Measurements from ENCODE around the gene GLTP. TPM values are rescaled to one million over a fixed set of nuclear protein-coding genes. Genes with fewer than 3 reads are reported as not detected.

The GLTP gene
- total RNA-seq, 2 experiments from 2014 or later, result 19.9 to 20.9 TPM

DNA sequence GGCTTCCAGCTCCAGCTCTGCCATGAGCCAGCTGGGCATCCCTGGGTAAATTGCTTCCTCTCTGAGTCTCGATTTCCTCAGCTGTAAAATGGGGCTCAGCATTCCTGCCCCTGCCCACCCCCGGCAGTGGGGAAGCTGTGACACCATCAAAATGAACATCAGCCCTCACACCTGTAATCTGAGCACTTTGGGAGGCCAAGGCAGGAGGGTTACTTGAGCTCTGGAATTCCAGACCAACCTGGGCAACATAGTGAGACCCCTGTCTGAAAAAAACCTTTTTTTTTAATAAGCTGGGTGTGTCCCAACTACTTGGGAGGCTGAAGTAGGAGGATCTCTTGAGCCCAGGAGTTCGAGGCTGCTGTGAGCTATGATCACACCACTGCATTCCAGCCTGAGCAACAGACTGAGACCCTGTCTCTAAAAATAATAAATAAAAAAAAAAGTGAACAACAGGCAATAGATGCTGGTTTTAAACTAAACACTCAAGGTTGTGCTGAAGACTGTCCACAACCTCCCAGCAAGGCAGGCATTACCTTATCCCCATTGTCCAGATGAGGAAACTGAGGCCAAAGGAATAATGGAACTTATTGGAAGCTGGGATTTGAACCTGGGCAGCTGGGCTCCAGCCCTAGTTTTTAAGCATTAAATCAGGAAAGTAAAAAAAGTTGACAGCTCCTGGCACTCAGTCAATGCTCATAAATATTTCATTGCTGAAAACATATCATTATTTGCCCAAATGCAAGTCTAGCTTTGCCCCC, 51.4 kb downstream of the GLTP start:
- H3K27me3 Mint-ChIP-seq (ENCODE audit: low read depth), result peaks cover 19% of the 10 kb centered on the region
- no peak overlapping the region for H3K27ac Mint-ChIP-seq
- no peaks in the 10 kb centered on the region for H3K9me3 Mint-ChIP-seq (ENCODE audit: insufficient read depth)
- H3K4me3 Mint-ChIP-seq, result no peak overlapping the region
- H3K4me1 Mint-ChIP-seq (ENCODE audit: low read depth), result peaks cover 11% of the 10 kb centered on the region
- H3K36me3 Mint-ChIP-seq (ENCODE audit: low read depth), result no peaks in the 10 kb centered on the region
- POLR2A ChIA-PET, result no interaction called here
- DNase-seq, result no peak
- ATAC-seq, result no peak
- CTCF ChIA-PET, result interaction anchor here (0.8 to 6.1 kb wide), 4 partner anchors 15 to 25 kb away, joined by 3 to 43 read pairs (median 3); no protein-coding TSS in a partner anchor

DNA sequence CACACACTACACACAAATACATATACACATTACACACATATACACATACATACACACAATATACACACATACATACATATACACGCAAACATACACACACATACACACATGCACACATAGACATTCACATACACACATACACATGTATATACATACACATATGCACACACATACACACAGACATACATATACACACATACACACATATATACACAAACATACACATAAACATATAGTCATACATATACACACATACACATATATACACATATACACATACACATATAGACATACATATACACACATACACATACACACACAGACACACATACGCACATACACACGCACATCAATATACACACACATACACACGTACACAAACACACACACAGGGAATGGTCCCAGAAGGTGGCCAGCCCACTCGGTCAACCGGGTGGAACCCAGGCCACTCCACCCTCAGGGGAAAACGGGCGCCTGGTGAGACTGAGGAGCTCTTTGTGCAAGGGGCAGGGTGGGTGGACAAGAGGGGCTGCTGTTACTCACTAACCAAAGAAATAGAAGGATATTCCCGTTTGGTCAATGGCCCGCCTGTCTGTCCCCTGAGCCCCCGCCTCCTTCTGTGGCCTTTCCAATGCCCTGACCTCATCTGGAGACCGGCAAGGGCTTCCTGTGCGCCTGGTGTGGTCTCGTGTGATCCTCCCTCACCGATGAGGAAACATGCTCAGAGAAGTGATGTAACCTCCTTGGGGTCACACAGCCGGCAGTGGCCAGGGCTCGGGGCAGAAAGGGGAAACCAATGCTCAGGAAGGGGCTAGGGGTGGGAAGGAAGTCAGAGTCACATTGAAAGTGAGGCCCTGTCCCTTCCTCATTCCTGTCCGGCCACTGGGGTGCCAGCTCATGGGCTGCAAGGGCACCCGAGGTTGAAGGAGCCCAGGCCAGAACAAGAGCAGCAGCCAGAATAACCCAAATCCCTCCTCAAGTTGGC, 52.5 kb downstream of the GLTP start:
- ChIA-PET CTCF (interaction anchor here (0.8 to 6.1 kb wide), 2 partner anchors 16 to 24 kb away, joined by 3 to 43 read pairs; no protein-coding TSS in a partner anchor), POLR2A (no interaction called here)
- ATAC-seq (no peak), DNase-seq (peak; percentile 27)
- Mint-ChIP-seq H3K4me1 (ENCODE audit: low read depth) (peaks cover 10% of the 10 kb centered on the region), H3K27ac (peak overlapping the region; percentile 24), H3K36me3 (ENCODE audit: low read depth) (no peaks in the 10 kb centered on the region), H3K9me3 (ENCODE audit: insufficient read depth) (no peaks in the 10 kb centered on the region), H3K27me3 (ENCODE audit: low read depth) (peaks cover 14% of the 10 kb centered on the region), H3K4me3 (no peak overlapping the region)

DNA sequence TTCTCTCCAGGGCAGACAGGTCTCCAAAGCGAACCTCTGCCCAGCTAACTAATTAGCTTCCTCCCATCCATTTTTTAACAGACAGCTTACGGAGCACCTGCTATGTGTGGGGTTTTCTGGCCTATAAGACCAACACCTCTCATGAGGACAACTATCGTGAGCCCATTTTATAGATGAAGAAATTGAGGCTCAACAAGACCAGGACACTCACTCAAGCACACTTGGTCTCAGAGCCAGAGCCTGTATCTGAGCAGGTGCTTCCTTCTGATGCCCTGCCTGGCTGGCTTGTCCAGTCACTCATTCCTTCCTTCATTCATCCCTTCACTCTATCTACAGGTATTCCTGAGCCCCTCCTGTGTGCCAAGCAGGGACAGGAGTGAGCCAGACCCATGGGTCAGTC, 53.3 kb downstream of the GLTP start:
- ATAC-seq (no peak), DNase-seq (no peak)
- Mint-ChIP-seq H3K27ac (no peak overlapping the region), H3K4me3 (no peak overlapping the region), H3K27me3 (ENCODE audit: low read depth) (peaks cover 12% of the 10 kb centered on the region), H3K36me3 (ENCODE audit: low read depth) (no peaks in the 10 kb centered on the region), H3K9me3 (ENCODE audit: insufficient read depth) (no peaks in the 10 kb centered on the region), H3K4me1 (ENCODE audit: low read depth) (peaks cover 10% of the 10 kb centered on the region)
- CTCF ChIA-PET, result interaction anchor here (1.0 kb wide), 1 partner anchor 21 kb away, joined by 4 read pairs; no protein-coding TSS in a partner anchor
- POLR2A ChIA-PET, result no interaction called here

DNA sequence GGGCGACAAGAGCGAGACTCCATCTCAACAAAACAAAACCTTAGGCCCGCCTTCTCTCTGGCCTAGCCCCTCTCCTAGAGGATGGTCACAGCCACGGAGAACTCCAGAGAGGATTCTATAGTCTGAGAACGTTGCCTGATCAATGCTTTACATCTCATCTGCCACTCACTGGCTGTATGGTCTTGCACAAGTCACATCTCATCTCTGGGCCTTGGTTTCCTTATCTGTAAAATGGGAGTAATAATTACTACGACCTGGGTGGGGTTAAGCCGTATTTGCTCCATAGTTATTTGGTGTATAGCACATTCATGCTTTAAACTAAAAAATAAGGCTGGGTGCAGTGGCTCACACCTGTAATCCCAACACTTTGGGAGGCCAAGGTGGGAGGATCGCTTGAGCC, 55.6 kb downstream of the GLTP start:
- CTCF ChIA-PET, result interaction anchor here (2.4 kb wide), 1 partner anchor 21 kb away, joined by 11 read pairs; no protein-coding TSS in a partner anchor
- Mint-ChIP-seq H3K4me1 (ENCODE audit: low read depth) (peaks cover 10% of the 10 kb centered on the region), H3K27me3 (ENCODE audit: low read depth) (no peaks in the 10 kb centered on the region), H3K4me3 (no peak overlapping the region), H3K36me3 (ENCODE audit: low read depth) (no peaks in the 10 kb centered on the region), H3K27ac (no peak overlapping the region), H3K9me3 (ENCODE audit: insufficient read depth) (no peaks in the 10 kb centered on the region)
- DNase-seq, result no peak
- POLR2A ChIA-PET, result no interaction called here
- no peak for ATAC-seq

DNA sequence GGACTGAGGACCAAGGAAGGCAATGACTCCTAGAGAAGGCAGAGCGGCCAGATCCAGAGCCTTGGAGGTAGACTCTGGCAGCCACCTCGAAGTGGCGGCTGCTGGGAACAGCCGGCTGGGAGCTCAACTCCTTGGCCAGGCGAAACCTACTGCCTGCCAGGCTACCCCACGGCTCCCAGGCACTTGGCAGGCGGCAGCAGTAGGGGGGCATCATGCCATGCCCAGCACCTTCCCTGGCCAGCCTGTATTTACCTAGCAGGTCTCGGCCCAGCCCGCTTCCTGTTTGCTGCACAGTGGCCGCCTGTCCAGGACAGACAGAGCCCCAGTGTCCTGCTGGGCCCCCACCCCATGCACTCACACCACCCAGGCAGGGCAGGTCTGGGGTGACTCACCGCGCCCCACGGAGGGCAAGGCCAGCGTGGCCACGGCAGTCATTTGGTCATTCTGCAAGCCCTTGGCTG, 57.4 kb downstream of the GLTP start:
- Mint-ChIP-seq H3K4me3 (no peak overlapping the region), H3K27ac (no peak overlapping the region), H3K4me1 (ENCODE audit: low read depth) (peaks cover 6% of the 10 kb centered on the region), H3K27me3 (ENCODE audit: low read depth) (no peaks in the 10 kb centered on the region), H3K36me3 (ENCODE audit: low read depth) (no peaks in the 10 kb centered on the region), H3K9me3 (ENCODE audit: insufficient read depth) (no peaks in the 10 kb centered on the region)
- ChIA-PET POLR2A (no interaction called here), CTCF (no interaction called here)
- ATAC-seq (no peak), DNase-seq (no peak)

DNA sequence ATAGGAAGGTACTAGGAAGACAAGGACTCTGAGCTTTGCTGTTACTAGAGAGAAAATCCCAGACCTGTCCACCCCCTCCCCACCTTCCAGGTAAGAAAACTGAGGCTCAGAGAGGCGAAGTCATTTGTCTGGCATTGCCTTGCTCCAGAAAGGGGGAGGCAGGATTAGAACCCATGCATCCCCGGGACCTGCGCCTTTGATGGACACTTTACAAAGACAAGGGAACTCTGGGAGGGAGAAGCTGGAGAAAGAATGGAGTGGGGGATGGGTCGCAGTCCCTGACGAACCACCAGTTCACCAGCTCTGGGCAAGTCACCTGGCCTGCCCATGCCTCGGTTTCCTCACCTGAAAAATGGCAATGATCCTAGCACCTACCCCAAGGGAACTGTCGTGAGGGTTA, 57.9 kb downstream of the GLTP start:
- no peaks in the 10 kb centered on the region for H3K9me3 Mint-ChIP-seq (ENCODE audit: insufficient read depth)
- no peaks in the 10 kb centered on the region for H3K27me3 Mint-ChIP-seq (ENCODE audit: low read depth)
- DNase-seq, result no peak
- H3K36me3 Mint-ChIP-seq (ENCODE audit: low read depth), result no peaks in the 10 kb centered on the region
- H3K4me1 Mint-ChIP-seq (ENCODE audit: low read depth), result peaks cover under 1% of the 10 kb centered on the region
- POLR2A ChIA-PET, result no interaction called here
- no peak overlapping the region for H3K27ac Mint-ChIP-seq
- ATAC-seq, result no peak
- no peak overlapping the region for H3K4me3 Mint-ChIP-seq
- CTCF ChIA-PET, result no interaction called here

DNA sequence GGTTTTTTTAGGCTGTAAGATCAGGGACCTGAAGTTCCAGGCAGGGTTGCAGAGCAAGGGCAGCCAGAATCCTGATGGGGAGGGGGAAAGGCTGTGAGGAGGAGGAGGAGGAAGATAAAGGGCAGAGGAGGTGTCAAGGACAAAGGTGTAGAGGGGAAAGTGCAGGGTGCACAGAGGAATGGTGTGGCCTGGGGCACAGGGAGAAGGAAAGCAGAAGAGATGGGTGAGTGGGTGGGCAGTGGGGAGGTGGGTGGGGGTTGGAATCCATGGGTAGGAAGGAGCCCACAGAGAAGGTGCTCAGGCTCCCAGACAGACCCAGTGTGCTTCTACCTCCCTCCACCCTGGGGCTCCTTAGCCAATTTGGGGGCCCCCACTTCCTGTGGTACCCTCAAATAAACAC, 58.4 kb downstream of the GLTP start:
- H3K36me3 Mint-ChIP-seq (ENCODE audit: low read depth), result no peaks in the 10 kb centered on the region
- H3K27ac Mint-ChIP-seq, result no peak overlapping the region
- H3K4me1 Mint-ChIP-seq (ENCODE audit: low read depth), result no peaks in the 10 kb centered on the region
- no peak for DNase-seq
- ChIA-PET CTCF (no interaction called here), POLR2A (no interaction called here)
- H3K4me3 Mint-ChIP-seq, result no peak overlapping the region
- no peak for ATAC-seq
- no peaks in the 10 kb centered on the region for H3K9me3 Mint-ChIP-seq (ENCODE audit: insufficient read depth)
- H3K27me3 Mint-ChIP-seq (ENCODE audit: low read depth), result no peaks in the 10 kb centered on the region

DNA sequence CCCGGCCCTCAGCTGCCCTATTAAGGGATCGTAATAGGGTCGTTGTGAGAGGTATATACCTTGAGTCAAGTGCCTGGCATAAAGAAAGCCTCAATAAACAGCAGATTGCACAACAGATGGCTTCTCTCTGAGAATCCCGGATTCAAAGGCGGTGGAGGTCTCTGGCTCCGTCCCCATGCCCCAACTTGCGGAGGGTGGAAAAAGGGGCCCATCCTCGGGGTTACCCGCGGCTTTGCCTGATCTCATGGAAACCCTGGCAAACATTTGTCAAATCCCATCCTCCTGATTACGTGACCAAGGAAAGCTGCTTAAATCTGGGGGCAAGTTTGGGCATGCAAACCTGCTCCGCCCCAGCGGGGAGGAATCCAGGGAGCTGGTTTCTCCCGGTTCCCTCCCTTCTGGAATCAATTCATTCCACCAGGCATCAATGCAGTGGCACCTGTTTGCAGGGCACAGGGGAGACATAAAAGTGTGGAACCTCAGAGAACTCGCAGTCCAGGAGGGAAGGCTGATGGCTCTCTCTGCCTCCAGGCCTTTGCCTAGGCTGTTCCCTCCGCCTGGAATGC, 59.4 kb downstream of the GLTP start:
- Mint-ChIP-seq H3K4me3 (no peak overlapping the region), H3K27me3 (ENCODE audit: low read depth) (no peaks in the 10 kb centered on the region), H3K4me1 (ENCODE audit: low read depth) (no peaks in the 10 kb centered on the region), H3K27ac (no peak overlapping the region), H3K36me3 (ENCODE audit: low read depth) (no peaks in the 10 kb centered on the region), H3K9me3 (ENCODE audit: insufficient read depth) (no peaks in the 10 kb centered on the region)
- ATAC-seq, result no peak
- ChIA-PET CTCF (no interaction called here), POLR2A (no interaction called here)
- DNase-seq, result no peak

DNA sequence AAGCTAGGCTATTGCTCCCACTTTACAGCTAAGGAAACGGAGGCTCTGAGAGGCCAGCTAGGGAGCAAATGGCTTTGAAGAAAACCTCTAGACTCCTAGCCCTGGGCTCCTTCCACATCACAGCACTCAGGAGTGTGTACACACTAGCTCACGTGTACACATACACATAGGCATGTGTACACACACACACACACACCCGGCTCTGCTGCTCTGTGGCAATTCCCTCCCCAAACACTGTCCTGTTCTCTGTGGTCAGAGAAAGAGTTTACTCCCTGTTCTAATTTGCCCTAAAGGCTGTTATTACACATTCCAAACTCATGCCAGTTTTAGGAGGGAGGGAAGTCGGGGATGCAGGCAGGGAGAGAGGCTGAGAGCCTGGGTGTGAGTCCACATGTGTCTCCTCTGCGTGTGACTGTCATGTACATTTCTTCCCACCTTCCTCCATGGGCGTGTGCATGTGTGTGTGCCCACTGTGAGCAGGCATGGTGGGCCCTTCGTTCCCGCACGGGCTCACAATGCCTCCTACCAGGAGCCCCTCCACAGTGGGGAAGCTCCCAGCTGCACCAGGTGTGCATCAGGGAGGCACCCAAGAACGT, 61.3 kb downstream of the GLTP start:
- H3K9me3 Mint-ChIP-seq (ENCODE audit: insufficient read depth), result no peaks in the 10 kb centered on the region
- CTCF ChIA-PET, result interaction anchor here (0.7 kb wide), 1 partner anchor 13 kb away, joined by 5 read pairs; no protein-coding TSS in a partner anchor

DNA sequence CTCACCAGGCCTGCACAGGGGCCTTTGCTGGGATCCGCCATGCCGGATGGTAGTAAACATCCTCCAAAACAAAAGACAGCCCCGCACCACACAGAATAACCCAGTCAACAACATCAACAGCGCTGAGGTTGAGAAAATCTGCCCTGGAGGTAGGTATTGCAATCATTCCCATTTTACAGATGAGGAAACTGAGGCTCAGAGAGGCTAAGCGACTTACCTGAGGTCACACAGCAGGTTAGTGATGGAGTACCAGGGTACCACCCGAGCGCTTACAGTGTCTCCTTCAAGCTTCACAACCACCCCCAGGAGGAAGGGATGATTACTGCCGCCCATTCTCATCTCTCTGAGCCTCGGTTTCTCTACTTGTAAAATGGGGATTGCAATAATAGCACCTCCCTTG, 62.1 kb downstream of the GLTP start:
- CTCF ChIA-PET, result interaction anchor here (0.7 kb wide), 1 partner anchor 12 kb away, joined by 5 read pairs; no protein-coding TSS in a partner anchor

More for the DNA sequence above, 61.3 kb downstream of the GLTP start:
- no peaks in the 10 kb centered on the region for H3K27me3 Mint-ChIP-seq (ENCODE audit: low read depth)
- ATAC-seq (no peak), DNase-seq (no peak)
- POLR2A ChIA-PET, result no interaction called here
- H3K4me1 Mint-ChIP-seq (ENCODE audit: low read depth), result no peaks in the 10 kb centered on the region
- H3K36me3 Mint-ChIP-seq (ENCODE audit: low read depth), result no peaks in the 10 kb centered on the region
- H3K4me3 Mint-ChIP-seq, result no peak overlapping the region
- H3K27ac Mint-ChIP-seq, result no peak overlapping the region

DNA sequence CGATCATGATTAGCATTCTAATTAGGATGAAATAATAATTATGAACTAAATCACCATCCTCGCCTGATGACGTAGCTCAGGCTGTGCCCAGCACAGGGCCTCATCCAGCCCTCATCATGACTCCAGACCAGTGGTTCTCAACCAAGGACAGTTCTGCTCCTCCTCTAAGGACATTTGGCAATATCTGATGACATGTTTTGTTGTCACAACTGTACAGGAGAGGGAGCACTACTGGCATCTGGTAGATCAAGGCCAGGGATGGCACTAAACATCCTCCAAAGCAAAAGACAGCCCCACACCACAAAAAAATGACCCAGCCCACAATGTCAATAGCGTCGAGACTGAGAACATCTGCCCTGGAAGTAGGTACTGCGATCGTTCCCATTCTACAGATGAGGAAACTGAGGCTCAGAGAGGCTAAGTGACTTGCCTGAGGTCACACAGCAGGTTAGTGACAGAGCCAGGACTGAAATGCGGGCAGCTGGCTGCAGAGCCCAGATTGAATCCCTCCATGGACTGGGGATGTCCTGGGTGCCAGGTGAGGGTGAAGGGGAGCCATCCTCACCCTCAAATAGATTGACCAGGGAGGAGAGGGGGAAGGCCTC, 62.6 kb downstream of the GLTP start:
- ATAC-seq (no peak), DNase-seq (no peak)
- Mint-ChIP-seq H3K36me3 (ENCODE audit: low read depth) (no peaks in the 10 kb centered on the region), H3K27me3 (ENCODE audit: low read depth) (no peaks in the 10 kb centered on the region), H3K4me3 (no peak overlapping the region), H3K27ac (no peak overlapping the region), H3K9me3 (ENCODE audit: insufficient read depth) (no peaks in the 10 kb centered on the region), H3K4me1 (ENCODE audit: low read depth) (no peaks in the 10 kb centered on the region)
- ChIA-PET POLR2A (no interaction called here), CTCF (no interaction called here)

More for the DNA sequence above, 62.1 kb downstream of the GLTP start:
- Mint-ChIP-seq H3K36me3 (ENCODE audit: low read depth) (no peaks in the 10 kb centered on the region), H3K9me3 (ENCODE audit: insufficient read depth) (no peaks in the 10 kb centered on the region), H3K4me1 (ENCODE audit: low read depth) (no peaks in the 10 kb centered on the region), H3K27ac (no peak overlapping the region), H3K4me3 (no peak overlapping the region), H3K27me3 (ENCODE audit: low read depth) (no peaks in the 10 kb centered on the region)
- POLR2A ChIA-PET, result no interaction called here
- no peak for DNase-seq
- ATAC-seq, result no peak

All from activated CD8-positive, alpha-beta T cell treated with anti-CD3 and anti-CD28 coated beads, Interleukin-2, amount 10 ng/mL, durations not matched to agents 7 days and 5 days (primary cell).